Colonic mucosa (tissue), 4 donors: Measurements from ENCODE around the gene HOXA10. TPM values are rescaled to one million over a fixed set of nuclear protein-coding genes. Genes with fewer than 3 reads are reported as not detected.

ENCODE experiments used
- DNase-seq: peaks from one replicate; pipeline ENCODE4 v3.0.0-alpha.2; 2020
- H3K27ac ChIP-seq: fragments of 200-600 bp; one replicate; pipeline ENCODE4 v1.8.0; 2021
- H3K27me3 ChIP-seq: fragments of 200-600 bp; one replicate; pipeline ENCODE4 v1.8.0; 2021
- H3K36me3 ChIP-seq: fragments of 200-600 bp; one replicate; pipeline ENCODE4 v1.8.0; 2021
- H3K4me1 ChIP-seq: fragments of 200-600 bp; one replicate; pipeline ENCODE4 v1.8.0; 2021; ENCODE audit warnings: mild to moderate bottlenecking
- H3K4me3 ChIP-seq: fragments of 200-600 bp; one replicate; pipeline ENCODE4 v1.8.0; 2021
- H3K9ac ChIP-seq, 2 donors: one replicate each; pipeline ENCODE4 v1.7.0; 2013; ENCODE audit warnings: control low read depth in 2 of 2, low read depth in 2 of 2, low read length in 2 of 2
- H3K9me3 ChIP-seq: fragments of 200-600 bp; one replicate; pipeline ENCODE4 v1.8.0; 2021
- CTCF ChIP-seq: fragments of 200-600 bp; IDR thresholded peaks from one replicate; pipeline ENCODE4 v1.8.0; 2022; ENCODE audit warnings: antibody characterized with exemption, mild to moderate bottlenecking
- intact Hi-C: fragments of 100-400 bp; cut with DNase I; formaldehyde crosslinking; loops from one replicate; pipeline ENCODE4 v1.14.1; 2022
- total RNA-seq, 2 donors: library from RNA; stranded (reverse); fragmentation: NEBNext Ultra II Directional in 1 of 2; extraction: Animal tissue kit (Norgen Biotek cat#: 25700) in 1 of 2; gene quantifications; one replicate each; pipeline ENCODE4 v1.2.1, GENCODE V29; 2021
- donor health status: healthy.
- donor health status: DM: no; HTN: no; CAD: no.
- donor health status: DM: no; HTN: no; CAD: no.

The HOXA10 gene
- total RNA-seq, 2 donors from 2014 or later = 25.4 to 26.0 TPM

GRCh38 chr7:27139334-27140125 is 34.6 kb downstream of the HOXA10 start:
- TF ChIP-seq CTCF = no peak
- Histone ChIP-seq H3K4me1 (peaks cover 11% of the 10 kb centered on the region), H3K4me3 (peak overlapping the region; percentile 48), H3K27ac (peak overlapping the region; percentile 84), H3K9ac (peak overlapping the region; percentile 58 to 77), H3K9me3 (no peaks in the 10 kb centered on the region), H3K36me3 (no peaks in the 10 kb centered on the region), H3K27me3 (no peaks in the 10 kb centered on the region)
- intact Hi-C loops = loop anchor here (5.0 kb wide), 1 partner anchor 32 kb away; no protein-coding TSS in a partner anchor
- peak; percentile 52 for DNase-seq

GRCh38 chr7:27138985-27139333 is 35.2 kb downstream of the HOXA10 start:
- intact Hi-C loops = no loop called here
- no peaks in the 10 kb centered on the region for H3K9me3 ChIP-seq
- H3K27ac ChIP-seq = peak overlapping the region; percentile 84
- no peak for DNase-seq
- H3K4me1 ChIP-seq = peaks cover 9% of the 10 kb centered on the region
- no peaks in the 10 kb centered on the region for H3K27me3 ChIP-seq
- no peak for TF ChIP-seq CTCF
- H3K4me3 ChIP-seq = peak overlapping the region; percentile 48
- H3K36me3 ChIP-seq = no peaks in the 10 kb centered on the region
- peak overlapping the region; percentile 58 to 77 for H3K9ac ChIP-seq

GRCh38 chr7:27138472-27138871 is 35.6 kb downstream of the HOXA10 start:
- DNase-seq = peak; percentile 20
- Histone ChIP-seq H3K4me1 (peaks cover 9% of the 10 kb centered on the region), H3K9me3 (no peaks in the 10 kb centered on the region), H3K9ac (peak overlapping the region in 1 of 2 donors; percentile 58), H3K27ac (peak overlapping the region; percentile 84), H3K27me3 (no peaks in the 10 kb centered on the region), H3K36me3 (no peaks in the 10 kb centered on the region), H3K4me3 (peak overlapping the region; percentile 48)
- intact Hi-C loops = no loop called here
- TF ChIP-seq CTCF = no peak

GRCh38 chr7:27137640-27138315 is 36.3 kb downstream of the HOXA10 start:
- Histone ChIP-seq H3K4me3 (no peak overlapping the region), H3K4me1 (peaks cover 9% of the 10 kb centered on the region), H3K27me3 (no peaks in the 10 kb centered on the region), H3K9ac (peak overlapping the region in 1 of 2 donors; percentile 58), H3K27ac (peak overlapping the region; percentile 84), H3K9me3 (no peaks in the 10 kb centered on the region), H3K36me3 (no peaks in the 10 kb centered on the region)
- DNase-seq = peak; percentile 22
- TF ChIP-seq CTCF = no peak
- intact Hi-C loops = no loop called here

GRCh38 chr7:27134392-27134791 is 39.7 kb downstream of the HOXA10 start:
- peak; percentile 53 for DNase-seq
- Histone ChIP-seq H3K4me1 (peaks cover 9% of the 10 kb centered on the region), H3K36me3 (no peaks in the 10 kb centered on the region), H3K27ac (peak overlapping the region; percentile 19), H3K27me3 (no peaks in the 10 kb centered on the region), H3K9me3 (no peaks in the 10 kb centered on the region), H3K9ac (peak overlapping the region in 1 of 2 donors; percentile 64), H3K4me3 (no peak overlapping the region)
- intact Hi-C loops = no loop called here
- TF ChIP-seq CTCF = no peak
